Activated T-cell treated with anti-CD3 and anti-CD28 coated beads, Interleukin-2, amount 50 U/mL, for 72 hours (primary cell): ENCODE data around the gene RBL2. TPM values are rescaled to one million over a fixed set of nuclear protein-coding genes. Genes with fewer than 3 reads are reported as not detected.
A peak's percentile ranks its signal among the peaks of the same experiment; 100 is the strongest.
"Not testable (repeated sequence)": the region's sequence is repeated elsewhere in the genome, so short reads cannot be mapped to it uniquely, and the experiment has no call there.

ENCODE experiments used
- ATAC-seq, 2 donors: fragments of 150-1000 bp; cut with Tn5 transposase; replicated peaks in 1 of 2; 2 replicates each; pipeline ENCODE4 v1.10.0; 2021; ENCODE audit warnings: moderate library complexity in 2 of 2, mild to moderate bottlenecking in 1 of 2
- DNase-seq, 2 donors: peaks; one replicate each; pipeline ENCODE4 v3.0.0; 2021 to 2022; ENCODE audit warnings: mixed read lengths in 1 of 2
- H3K27ac Mint-ChIP-seq: one replicate; pipeline ENCODE4 v1.8.0; 2022; ENCODE audit warnings: mild to moderate bottlenecking, moderate library complexity, mixed read lengths
- H3K27me3 Mint-ChIP-seq: one replicate; pipeline ENCODE4 v1.8.0; 2022; ENCODE audit warnings: low read depth, mixed read lengths
- H3K36me3 Mint-ChIP-seq, 2 donors: one replicate each; pipeline ENCODE4 v1.8.0; 2022; ENCODE audit warnings: mixed read lengths in 2 of 2, mild to moderate bottlenecking in 1 of 2; ENCODE audit not compliant: insufficient read depth in 2 of 2
- H3K4me1 Mint-ChIP-seq: one replicate; pipeline ENCODE4 v1.8.0; 2022; ENCODE audit warnings: low read depth, mixed read lengths
- H3K4me3 Mint-ChIP-seq, 2 donors: one replicate each; pipeline ENCODE4 v1.8.0; 2022; ENCODE audit warnings: mild to moderate bottlenecking in 2 of 2, mixed read lengths in 2 of 2, moderate library complexity in 2 of 2
- H3K9me3 Mint-ChIP-seq, 2 donors: one replicate each; pipeline ENCODE4 v1.8.0; 2022; ENCODE audit warnings: mixed read lengths in 2 of 2
- total RNA-seq, 2 donors: library from RNA; stranded (reverse); gene quantifications; one replicate each; pipeline ENCODE4 v1.2.3, GENCODE V29; 2022

The RBL2 gene
- total RNA-seq, 2 donors from 2014 or later: 83.0 to 113 TPM

DNA sequence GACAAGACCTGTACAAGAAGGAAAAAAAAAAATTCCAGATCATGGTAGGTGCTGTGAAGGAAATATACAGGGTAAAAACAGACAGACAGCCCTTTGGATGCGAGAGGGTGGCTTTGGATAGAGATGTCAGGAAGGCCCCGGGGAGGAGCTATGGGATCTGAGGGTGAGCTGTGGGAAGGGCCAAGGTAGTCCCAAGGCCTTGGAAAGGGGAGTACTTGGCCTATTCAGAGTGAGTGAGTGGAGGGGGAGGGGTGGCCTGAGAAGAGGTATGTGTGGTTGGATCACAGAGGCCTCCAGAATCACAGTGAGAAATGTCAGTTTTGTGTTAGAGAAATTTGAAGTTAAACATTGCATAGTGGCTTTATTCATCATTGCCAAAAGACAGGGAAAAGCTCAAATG, 99.9 kb downstream of the RBL2 start:
- H3K4me1 Mint-ChIP-seq: peaks cover 21% of the 10 kb centered on the region
- peak overlapping the region; percentile 14 to 42 for H3K4me3 Mint-ChIP-seq
- peaks cover 0 to 1% of the 10 kb centered on the region in 2 donors for H3K36me3 Mint-ChIP-seq
- ATAC-seq: no peak
- DNase-seq: no peak
- H3K27me3 Mint-ChIP-seq: peaks cover 5% of the 10 kb centered on the region
- no peaks in the 10 kb centered on the region for H3K9me3 Mint-ChIP-seq
- no peak overlapping the region for H3K27ac Mint-ChIP-seq

DNA sequence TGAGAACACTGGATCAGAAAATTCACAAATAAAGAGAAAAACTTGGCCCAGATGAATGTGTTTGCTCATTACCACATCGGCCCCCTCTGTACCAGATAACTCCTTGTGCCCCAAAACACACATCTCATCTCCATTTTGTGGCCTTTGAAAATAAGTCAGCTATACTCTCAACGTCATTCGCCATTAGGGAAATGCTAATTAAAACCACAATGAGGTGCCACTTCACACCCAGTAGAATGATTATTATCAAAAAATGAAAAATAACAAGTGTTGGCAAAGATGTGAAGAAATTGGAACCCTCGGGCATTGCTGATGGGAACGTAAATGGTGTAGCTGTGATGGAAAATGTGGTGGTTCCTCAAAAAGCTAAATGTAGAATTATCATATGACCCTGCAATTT, 103.4 kb downstream of the RBL2 start:
- DNase-seq: no peak
- peaks cover 0 to 1% of the 10 kb centered on the region in 2 donors for H3K36me3 Mint-ChIP-seq

GRCh38 chr16:53539346-53539745, 105.1 kb downstream of the RBL2 start:
- Mint-ChIP-seq H3K4me1 (peaks cover 16% of the 10 kb centered on the region), H3K27me3 (peaks cover 10% of the 10 kb centered on the region)
- not testable (repeated sequence) for ATAC-seq, H3K4me3 Mint-ChIP-seq, H3K9me3 Mint-ChIP-seq, DNase-seq, H3K27ac Mint-ChIP-seq, H3K36me3 Mint-ChIP-seq

More for the DNA sequence above, 103.4 kb downstream of the RBL2 start:
- Mint-ChIP-seq H3K4me1 (peaks cover 21% of the 10 kb centered on the region), H3K27me3 (peaks cover 5% of the 10 kb centered on the region), H3K9me3 (no peaks in the 10 kb centered on the region), H3K4me3 (no peak overlapping the region), H3K27ac (peak overlapping the region; percentile 50)
- ATAC-seq: no peak

DNA sequence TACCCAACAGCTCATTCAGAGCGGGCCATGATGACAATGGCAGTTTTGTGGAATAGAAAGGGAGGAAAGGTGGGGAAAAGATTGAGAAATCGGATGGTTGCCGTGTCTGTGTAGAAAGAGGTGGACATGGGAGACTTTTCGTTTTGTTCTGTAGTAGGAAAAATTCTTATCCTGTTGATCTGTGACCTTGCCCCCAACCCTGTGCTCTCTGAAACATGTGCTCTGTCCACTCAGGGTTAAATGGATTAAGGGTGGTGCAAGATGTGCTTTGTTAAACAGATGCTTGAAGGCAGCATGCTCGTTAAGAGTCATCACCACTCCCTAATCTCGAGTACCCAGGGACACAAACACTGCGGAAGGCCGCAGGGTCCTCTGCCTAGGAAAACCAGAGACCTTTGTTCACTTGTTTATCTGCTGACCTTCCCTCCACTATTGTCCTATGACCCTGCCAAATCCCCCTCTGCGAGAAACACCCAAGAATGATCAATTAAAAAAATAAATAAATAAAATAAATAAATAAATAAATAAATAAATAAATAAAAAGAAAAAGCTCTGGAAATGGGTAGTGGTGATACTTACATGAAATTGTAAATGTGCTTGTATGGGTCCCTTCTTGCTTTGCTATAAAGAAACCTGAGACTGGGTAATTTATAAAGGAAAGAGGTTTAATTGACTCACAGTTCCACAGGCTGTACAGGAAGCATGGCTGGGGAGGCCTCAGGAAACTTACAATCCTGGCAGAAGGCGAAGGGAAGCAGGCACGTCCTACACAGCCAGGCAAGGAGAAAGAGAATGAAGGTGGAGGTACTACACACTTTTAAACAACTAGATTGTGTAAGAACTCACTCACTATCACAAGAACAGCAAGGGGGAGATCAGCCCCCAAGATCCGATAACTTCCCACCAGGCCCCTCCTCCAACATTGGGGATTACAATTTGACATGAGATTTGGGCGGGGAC, 105.8 kb downstream of the RBL2 start:
- not testable (repeated sequence) for H3K36me3 Mint-ChIP-seq, H3K4me3 Mint-ChIP-seq, DNase-seq, ATAC-seq, H3K27ac Mint-ChIP-seq, H3K9me3 Mint-ChIP-seq
- Mint-ChIP-seq H3K27me3 (peaks cover 17% of the 10 kb centered on the region), H3K4me1 (peaks cover 15% of the 10 kb centered on the region)

Other genes with a start within 250 kb of the RBL2 start
- 10 to 100 TPM; 33.7 to 33.9 TPM for gene AKTIP, start 68.7 kb downstream of the RBL2 start, total RNA-seq